Measurements from ENCODE around the gene CYSTM1.

The CYSTM1 gene

GRCh38 chr5:140174465-140175366 is at the start of gene CYSTM1:
CYSTM1 (plus strand) TSS chr5:140175188; CDS start chr5:140194466, 19,278 bp downstream.
- peak within 1 kb of the TSS; percentile 95 to 99 for H3K27ac ChIP-seq
- peak; percentile 98 for DNase-seq (ENCODE audit: low spot score)
- peak within 1 kb of the TSS; percentile 94 for H3K4me3 ChIP-seq
- TF ChIP-seq CTCF (IDR thresholded peaks at IDR 0.05) = no peak

- no peak within 1 kb of the TSS for H3K4me3 ChIP-seq
- TF ChIP-seq CTCF (IDR thresholded peaks at IDR 0.05) = no peak
- DNase-seq (ENCODE audit: low spot score) = no peak
- H3K27ac ChIP-seq = no peak within 1 kb of the TSS
Observed at GRCh38 chr5:140125637-140126036, 49.4 kb upstream of the CYSTM1 start, which contains the start of gene IGIP. IGIP (plus strand) TSS chr5:140125937; CDS start chr5:140128477, 2,540 bp downstream.

- Histone ChIP-seq H3K27ac (no peak overlapping the region), H3K4me3 (no peak overlapping the region)
- no peak for DNase-seq (ENCODE audit: low spot score)
- no peak for TF ChIP-seq CTCF (IDR thresholded peaks at IDR 0.05)
Observed at GRCh38 chr5:140126315-140127012, 48.5 kb upstream of the CYSTM1 start.

GRCh38 chr5:140128376-140128775 is 46.6 kb upstream of the CYSTM1 start:
- Histone ChIP-seq H3K4me3 (no peak overlapping the region), H3K27ac (no peak overlapping the region)
- TF ChIP-seq CTCF (IDR thresholded peaks at IDR 0.05) = no peak
- DNase-seq (ENCODE audit: low spot score) = no peak

GRCh38 chr5:140130949-140131733 is 43.8 kb upstream of the CYSTM1 start:
- no peak for DNase-seq (ENCODE audit: low spot score)
- H3K27ac ChIP-seq = no peak overlapping the region
- no peak overlapping the region for H3K4me3 ChIP-seq
- TF ChIP-seq CTCF (IDR thresholded peaks at IDR 0.05) = no peak

- H3K4me3 ChIP-seq = no peak overlapping the region
- DNase-seq (ENCODE audit: low spot score) = no peak
- TF ChIP-seq CTCF (IDR thresholded peaks at IDR 0.05) = no peak
- no peak overlapping the region for H3K27ac ChIP-seq
Observed at GRCh38 chr5:140131967-140132409, 43.0 kb upstream of the CYSTM1 start.
